HG03520 (cell line): ENCODE measurements around the gene TMEM51.
"Not testable (repeated sequence)": the region's sequence is repeated elsewhere in the genome, so short reads cannot be mapped to it uniquely, and the experiment has no call there.

ENCODE experiments used
- ATAC-seq: cut with Tn5 transposase; IDR thresholded peaks from one replicate; pipeline ENCODE4 v1.9.1; 2021; ENCODE audit warnings: mild to moderate bottlenecking, moderate library complexity; ENCODE audit not compliant: unreplicated experiment

Gene TMEM51

DNA sequence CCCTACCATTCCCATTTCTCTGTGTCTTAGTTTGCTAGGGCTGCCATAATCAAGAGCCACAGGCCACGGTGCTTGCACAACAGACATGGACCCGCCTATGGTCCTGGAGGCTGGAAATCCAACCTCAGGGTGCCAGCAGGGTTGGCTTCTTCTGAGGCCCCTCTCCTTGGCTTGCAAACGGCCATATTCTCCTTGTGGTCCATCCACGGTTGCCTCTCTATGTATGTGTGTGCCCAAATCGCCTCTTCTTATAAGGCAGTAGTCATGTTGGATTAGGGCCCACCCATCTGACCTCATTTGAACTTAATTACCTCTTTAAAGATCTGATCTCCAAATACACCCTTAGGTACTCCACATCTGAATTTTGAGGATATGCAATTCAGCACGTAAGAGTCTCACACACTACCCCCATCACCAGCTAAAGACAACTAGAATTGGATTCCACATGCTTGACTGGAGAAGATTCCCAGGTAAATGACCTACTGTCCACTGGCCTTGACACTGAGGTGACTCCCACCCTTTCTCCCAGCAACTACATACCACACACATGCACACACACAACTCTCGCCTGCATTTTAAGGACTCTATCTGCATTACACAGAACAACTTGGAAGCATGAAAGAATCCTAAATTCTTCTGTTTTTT lies 28.3 kb upstream of the TMEM51 start:
- no peak for ATAC-seq

DNA sequence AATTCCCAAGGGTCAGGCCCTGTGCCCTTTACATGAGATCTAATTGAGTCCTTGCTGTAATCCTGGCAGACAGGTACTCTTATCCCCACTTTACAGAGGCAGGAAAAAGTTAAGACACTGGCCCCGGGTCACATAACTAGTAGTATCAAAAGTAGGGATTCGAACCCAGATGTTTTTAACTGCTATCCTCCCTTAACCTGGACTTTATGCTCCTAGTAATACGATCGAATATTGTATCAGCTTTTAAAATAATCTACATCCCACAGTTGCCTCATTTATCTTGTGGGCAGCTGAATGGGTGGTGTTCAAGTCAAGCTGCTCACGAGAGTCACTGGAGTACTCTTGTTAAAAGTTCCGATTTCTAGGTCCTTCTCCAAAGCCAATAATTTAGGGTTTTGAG lies 25.5 kb upstream of the TMEM51 start:
- ATAC-seq, result no peak

DNA sequence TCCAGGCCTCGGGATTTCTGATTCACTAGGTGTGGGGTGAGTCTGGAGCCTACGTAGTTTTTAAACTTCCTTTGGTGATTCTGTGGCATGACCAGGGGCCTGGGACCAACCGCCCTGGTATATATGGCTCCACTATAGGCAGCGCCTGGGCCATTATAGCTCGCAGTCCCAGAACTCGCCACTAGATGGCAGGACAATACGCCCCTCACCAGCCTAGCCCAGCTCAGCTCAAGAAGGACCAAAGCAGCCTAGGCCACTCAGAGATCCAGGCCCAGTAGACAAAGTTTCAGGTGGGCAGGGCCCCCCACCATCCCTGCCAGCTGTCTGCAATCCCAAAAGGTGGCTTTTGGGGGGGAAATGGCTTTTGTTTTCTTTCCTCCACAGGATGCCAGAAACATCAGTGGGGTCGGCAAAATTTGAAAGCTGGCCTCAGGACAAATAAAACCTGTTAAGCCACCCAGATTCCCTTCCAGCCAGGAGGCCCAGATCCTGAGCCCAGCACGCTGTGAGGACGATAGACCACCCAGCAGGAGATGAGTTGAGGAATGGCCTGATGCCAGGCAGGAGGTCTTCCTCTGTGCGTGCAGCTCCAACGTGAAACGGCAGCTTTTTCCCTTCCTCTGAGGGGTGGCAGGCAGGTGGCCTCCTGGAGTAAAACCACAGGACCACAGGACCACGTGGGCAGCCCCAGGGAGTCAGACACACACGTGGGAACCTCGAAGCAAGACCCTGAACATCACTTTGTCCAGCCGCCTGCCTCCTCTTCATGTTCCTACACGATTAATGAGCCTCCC lies 24.8 kb upstream of the TMEM51 start:
- no peak for ATAC-seq

DNA sequence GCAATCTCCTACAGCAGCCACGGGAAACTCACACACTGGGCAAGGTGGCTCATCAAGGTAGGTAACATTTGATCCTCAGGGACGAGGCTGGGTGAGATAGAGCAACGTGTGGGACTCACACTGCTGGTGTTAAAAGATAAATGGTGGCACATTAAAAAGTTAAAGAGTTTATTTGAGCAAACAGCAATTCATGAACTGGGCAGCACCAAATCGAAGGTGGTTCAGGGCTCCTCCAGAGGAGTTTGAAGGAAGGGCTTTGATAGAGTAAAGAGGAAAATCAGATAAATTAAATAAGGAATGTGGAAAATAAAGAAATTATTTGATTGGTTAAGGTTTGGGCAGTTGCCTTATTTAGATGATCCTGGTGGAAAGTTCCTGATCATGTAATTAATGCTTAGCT lies 23.6 kb upstream of the TMEM51 start:
- ATAC-seq, result no peak

DNA sequence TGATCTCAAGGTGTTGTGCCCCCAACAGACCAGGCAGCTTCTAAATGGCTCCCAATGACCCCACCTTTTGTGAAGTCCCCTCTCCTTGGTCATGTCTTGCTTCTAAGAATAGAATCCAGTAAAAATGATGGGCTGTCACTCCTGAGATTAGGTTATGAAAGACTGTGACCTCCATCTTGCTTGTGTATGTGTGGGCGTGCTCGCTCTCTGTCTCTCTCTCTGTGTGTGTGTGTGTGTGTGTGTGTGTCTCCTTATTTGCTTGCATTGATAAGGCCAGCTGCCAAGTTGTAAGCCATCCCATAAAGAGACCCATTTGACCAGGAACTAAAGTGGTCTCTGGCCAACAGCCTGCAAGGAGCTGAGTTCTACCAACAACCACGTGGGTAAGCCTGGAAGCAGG lies 22.9 kb upstream of the TMEM51 start:
- no peak for ATAC-seq

DNA sequence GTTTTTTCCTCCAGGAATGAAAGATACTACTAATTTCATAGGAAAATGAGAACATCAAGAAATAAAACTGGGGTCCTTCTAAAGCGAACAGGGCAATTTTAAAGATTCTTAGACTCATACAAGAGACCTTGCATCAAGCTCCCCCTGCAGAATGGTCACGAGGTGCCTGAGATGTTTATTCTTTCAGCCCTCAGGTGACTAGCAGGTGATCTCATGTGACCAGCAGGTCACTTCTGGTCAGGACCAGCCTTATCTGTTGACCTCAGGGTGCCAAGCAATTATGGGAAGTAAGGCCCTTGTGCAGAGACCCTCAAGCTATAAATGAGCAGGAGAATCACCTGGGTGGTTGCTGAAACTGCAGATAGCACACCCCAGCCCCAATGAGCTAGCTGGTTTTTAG lies 20.6 kb upstream of the TMEM51 start:
- no peak for ATAC-seq

DNA sequence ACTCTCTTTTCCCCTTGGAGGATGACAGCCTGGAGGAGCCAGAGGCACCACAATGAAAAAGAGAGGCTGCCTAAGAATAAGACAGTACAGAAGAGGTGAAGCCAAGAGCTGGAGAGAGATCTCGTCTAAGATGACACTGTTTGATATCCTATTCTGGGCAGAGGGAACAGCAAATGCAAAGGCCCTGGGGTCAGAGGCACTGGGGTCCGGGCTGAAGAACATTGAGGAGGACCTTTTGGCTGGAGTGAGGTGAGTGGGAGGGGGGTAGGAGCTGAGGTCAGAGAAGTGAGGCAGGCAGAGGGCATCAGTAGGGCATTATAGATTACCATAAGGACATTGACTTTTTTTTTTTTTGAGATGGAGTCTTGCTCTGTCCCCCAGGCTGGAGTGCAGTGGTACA lies 19.3 kb upstream of the TMEM51 start:
- no peak for ATAC-seq

DNA sequence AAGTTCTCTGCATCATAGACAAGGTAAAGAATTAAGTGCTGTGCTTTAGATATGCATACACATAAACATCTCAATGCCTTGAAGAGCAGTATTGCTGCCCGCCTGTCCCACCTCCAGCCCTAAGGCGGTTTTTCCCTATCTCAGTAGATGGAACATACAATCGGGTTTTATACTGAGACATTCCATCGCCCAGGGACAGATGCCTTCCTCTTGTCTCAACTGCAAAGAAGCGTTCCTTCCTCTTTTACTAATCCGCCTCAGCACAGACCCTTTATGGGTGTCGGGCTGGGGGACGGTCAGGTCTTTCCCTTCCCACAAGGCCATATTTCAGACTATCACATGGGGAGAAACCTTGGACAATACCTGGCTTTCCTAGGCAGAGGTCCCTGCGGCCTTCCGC lies 17.9 kb upstream of the TMEM51 start:
- ATAC-seq, result not testable (repeated sequence)

DNA sequence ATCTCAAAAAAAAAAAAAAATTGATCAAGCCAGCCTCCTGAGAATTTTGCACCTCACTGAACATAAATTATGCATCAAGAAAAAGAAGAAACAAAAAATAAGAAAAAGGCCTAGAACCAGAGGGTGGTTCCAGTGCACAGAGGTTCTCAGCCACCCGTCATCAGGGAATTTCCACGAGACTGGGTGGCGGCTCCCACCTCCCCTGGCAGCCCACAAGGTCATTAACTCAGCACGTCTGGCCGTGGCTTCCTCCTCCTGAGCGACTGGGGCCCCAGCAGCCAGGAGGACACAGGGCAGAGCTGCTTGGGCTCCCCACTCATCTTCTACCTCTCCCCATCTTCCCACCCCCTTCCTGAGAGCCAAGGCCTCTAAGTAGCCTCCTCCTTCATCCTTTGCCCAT lies 15.7 kb upstream of the TMEM51 start:
- ATAC-seq, result no peak

DNA sequence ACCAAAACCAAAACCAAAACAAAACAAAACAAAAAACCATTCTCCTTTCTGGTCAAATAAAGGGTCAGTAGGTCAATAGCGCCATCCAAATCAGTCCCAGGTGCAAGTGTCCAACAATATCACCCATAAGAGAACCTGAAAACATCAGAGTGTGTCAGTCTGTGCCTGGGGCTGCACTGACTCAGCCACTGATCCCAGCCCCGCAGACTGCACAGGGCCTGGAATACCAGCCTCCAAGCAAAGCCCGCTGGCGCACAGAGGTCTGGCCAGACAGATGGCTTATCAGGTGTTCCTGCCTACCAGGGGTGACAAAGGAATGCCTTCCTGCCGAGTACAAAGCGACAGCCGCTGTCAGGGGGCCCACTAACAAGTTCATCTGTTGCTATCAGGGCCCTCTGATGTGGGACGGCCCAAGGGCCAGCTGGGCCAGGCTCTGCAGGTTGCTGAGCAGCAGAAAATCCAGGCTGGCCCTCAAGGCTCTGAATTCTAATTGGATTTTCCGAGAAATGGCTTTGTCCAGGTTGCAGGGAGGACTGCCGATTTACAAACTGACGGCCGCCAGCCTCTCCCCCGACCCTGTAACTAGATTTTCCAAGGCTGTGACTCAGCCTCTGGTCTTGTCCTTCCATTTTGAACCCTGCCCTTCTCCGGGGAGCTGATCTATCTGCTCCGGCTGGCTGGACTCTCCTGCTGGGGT lies 13.7 kb upstream of the TMEM51 start:
- ATAC-seq, result no peak

DNA sequence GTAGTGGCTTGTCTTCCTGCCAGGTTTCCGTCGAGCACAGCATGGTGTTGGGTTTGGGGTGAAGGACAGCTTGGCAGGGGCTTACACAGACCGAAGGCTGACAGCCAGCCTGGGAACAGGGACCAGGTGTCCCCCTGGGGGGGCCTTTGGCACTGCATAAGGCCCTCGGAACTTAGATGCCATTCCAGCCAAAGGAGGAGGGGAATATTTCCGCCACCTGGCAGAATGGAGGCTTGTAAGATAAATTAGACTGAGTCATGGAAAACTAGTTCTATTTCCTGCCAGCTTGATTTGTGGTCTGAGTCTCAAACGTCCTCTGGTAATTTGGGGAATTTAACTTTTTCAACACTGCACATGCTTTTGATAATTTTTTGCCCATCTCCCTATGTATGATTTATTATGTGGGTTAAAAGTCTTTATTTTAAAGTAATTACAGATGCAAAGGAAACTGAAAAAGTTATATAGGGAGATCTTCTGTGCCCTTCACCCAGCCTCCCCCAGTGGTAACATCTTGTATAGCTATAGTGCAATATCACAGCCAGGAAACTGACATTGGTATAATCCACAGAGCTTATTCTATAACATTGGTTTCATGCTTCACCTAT lies 11.5 kb upstream of the TMEM51 start:
- ATAC-seq, result no peak

DNA sequence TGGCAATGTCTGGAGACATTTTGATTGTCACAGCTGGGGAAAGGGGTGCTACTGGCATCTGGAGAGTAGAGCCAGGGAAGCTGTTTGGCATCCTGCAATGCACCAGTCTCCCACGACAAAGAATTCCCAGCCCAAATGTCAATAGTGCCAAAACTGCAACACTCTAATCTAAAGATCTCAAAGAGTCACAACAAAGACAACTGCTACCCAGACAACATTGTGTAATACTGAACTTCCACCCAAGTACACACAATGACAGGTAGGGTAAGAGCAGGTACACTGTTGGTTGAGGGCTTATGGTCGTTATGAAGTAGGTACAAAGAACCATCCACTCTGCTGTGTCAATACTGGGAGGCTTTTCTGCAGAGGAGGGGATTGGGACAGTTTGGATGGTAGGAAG lies 8.2 kb upstream of the TMEM51 start:
- no peak for ATAC-seq

DNA sequence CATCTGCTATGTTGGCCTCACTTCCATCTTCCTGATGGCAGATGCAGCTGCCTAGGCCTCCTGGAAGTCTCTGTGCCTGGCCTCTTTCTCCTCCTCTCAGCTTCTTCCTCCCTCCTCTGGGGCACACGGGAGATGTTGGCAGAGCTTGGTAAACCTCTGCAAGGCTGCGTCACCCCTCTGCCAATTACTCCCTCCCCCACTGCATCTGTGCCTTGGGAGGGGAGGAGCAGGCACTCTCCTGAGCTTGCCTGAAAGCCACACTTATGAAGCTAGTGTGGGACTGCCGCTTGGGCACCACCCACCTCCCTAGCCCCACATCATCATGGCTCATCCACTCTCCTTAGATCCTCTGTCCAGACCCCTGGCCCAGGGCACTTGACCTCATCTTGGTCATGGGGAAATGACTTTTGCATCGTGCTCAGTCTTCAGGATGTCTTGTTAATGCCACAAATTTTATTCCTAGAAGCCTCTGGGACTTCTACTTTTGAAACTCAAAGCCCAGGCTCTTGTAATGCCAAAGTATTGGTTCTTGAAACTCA lies 7.3 kb upstream of the TMEM51 start:
- no peak for ATAC-seq

DNA sequence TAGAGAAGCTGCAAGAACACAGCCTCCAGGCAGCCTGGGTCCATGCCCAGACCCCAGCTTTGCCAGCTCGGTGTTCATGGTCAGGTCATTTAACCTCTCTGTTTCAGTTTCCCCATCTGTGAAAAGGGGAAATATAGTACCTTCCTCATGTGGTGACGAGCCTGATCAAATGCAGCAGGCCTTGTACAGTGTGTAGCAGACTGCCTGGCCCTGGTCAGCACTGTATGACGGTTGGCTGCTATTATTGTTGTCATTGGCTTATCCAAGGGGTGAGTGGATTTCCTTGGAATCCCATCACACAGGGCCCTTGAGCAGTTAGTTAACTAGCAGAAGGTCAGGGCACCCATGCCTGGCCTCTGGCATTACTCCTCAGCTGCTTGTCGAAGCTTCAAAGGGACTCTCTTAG lies 6.6 kb upstream of the TMEM51 start:
- no peak for ATAC-seq

DNA sequence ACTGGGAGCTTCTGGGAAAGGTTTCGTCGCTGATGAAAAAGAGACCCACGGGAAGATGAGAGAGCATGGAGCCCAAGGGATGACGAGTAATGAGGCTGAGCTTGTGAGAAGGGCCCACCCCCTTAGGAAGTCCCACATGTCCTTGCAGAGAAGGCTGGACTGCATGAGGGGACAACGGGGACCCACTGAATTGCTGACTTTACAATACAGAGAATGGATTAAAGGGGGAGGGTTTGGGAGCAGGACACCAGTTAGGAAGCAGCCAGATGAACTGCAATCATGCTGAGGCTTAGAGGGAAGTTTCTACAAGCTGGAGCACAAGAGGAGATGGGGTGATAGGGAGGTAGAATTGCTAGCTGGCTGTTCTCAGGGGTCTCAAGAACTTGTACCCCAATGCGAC lies 5.5 kb upstream of the TMEM51 start:
- no peak for ATAC-seq

DNA sequence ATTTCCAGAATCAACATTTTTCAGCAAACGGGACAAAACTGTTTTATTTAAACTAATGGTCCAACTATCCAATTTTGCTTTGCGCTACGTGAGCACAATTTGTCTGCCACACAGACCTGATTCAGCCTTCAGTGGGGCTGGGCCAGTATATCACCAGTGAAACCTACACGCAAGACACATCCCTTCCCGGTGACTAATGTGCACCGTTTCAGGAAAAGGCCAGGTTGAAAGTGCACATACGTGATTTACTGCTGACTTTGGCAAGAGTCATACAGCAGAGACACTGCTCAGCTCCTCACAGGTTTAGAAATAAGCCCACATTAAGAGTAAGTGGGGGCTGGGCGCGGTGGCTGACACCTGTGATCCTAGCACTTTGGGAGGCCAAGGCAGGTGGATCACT lies 5.1 kb upstream of the TMEM51 start:
- no peak for ATAC-seq

DNA sequence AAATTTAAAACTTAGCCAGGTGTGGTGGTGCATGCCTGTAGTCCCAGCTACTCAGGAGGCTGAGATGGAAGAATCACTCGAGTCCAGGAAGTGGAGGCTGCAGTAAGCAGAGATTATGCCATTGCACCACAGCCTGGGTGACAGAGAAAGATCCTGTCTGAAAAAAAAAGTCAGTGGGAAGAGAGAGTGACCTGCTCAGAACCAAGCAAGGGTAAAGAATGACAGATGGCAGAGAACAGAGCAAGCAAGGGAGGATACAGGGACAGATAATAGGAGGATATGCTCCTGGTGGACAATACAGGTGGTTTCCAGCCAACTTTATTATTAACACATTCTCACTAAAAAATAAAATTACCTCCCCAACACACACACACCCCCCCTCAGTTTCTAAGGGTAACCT lies 4.6 kb upstream of the TMEM51 start:
- ATAC-seq, result no peak

DNA sequence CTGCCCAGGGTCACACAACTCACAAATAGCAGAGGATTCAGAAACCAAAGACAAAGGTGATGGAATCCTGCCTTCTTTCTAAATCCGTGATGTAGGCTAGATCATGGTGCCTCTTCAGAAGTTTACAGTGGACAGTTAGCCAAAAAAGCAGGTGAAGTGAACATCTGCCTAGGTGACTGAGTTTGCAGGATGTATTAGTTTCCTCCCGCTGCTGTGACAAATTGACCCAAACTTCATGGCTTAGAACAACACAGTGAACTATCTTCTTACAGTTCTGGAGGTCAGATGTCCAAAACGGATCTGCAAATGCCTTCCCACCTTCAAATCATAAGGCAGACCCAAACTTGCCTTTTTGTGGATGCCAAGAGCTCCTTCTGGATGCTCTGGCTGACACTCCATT lies 3.2 kb upstream of the TMEM51 start:
- no peak for ATAC-seq

DNA sequence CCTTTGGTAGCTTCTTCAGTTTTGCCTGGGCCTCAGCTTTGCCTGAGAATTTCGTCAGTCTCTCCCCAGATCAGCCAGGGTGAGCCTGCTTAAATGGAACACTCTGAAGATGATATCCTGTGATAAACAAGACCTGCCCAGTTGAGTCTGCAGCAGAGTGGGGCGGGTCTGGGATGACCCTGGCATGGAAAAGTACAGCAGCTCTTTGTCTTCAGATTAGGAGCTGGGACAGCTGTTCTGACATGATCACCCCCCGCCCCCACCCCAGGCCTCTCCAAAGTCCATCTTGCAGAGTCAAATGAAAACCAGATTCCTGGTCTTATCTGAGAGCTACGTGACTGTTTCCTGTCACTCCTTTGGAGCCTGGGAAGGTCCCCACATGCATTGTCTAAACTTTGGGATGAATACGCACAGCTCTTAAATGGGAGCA lies 2.2 kb upstream of the TMEM51 start:
- ATAC-seq, result no peak

DNA sequence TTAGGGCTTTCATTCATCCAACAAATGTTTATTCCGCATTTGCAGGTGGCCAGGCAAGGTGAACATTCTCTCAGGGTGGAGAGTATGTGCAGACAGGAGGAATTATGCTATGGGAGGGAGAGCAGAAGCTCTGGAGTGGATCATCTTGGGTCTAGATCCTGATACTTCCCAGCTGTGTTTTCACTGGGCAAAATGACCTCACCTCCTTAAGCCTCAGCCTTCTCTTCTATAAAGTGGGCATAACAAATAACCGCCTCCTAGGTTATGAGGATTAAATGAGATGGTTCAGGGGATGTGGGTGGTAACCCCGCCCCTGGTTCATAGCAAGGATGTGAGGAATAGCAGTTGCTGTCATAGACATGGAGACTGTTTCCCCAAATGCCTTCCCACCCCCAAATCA lies 1.7 kb upstream of the TMEM51 start:
- ATAC-seq, result no peak
